B cell (primary cell): ENCODE measurements around the gene MTG2. TPM values are rescaled to one million over a fixed set of nuclear protein-coding genes. Genes with fewer than 3 reads are reported as not detected.

Experiments used
- ATAC-seq: fragments of 200-7000 bp; cut with Tn5 transposase; one replicate; pipeline ENCODE4 v1.10.0; 2021; ENCODE audit warnings: low read depth, mild to moderate bottlenecking, moderate number of reproducible peaks, moderate library complexity
- CTCF ChIA-PET: fragments of 350-600 bp; sonication (Branson Sonifier 250); formaldehyde crosslinking; loops from one replicate; lab custom pipeline; 2021; ENCODE audit warnings: antibody characterized with exemption, inconsistent platforms; lab: Charles Lee
- POLR2A ChIA-PET: fragments of 350-600 bp; sonication (Branson Sonifier 250); formaldehyde crosslinking; loops from one replicate; lab custom pipeline; 2021; ENCODE audit warnings: antibody characterized with exemption; lab: Charles Lee
- DNase-seq: peaks from one replicate; pipeline ENCODE4 v3.0.0; 2013
- H2AFZ ChIP-seq: 2 replicates; pipeline ENCODE4 v1.6.1; 2012; ENCODE audit warnings: mild to moderate bottlenecking, low read depth, low read length; ENCODE audit not compliant: insufficient read depth, poor library complexity, severe bottlenecking
- H3K27ac ChIP-seq, 2 donors: 1 replicate in 1 of 2; 2 replicates in 1 of 2; pipeline ENCODE4 v1.5.1; 2012 to 2013; ENCODE audit warnings: low read length in 2 of 2, mild to moderate bottlenecking in 2 of 2, moderate library complexity in 1 of 2
- H3K27me3 ChIP-seq, 4 experiments: fragments of 200-600 bp in 1 of 4; sonication (generic) in 1 of 4; replicated peaks in 1 of 4; 1 replicate in 2 of 4; 2 replicates in 2 of 4; pipeline versions ENCODE4 v1.6.1 to v1.7.0; 2013 to 2016; ENCODE audit warnings: low read length in 3 of 4, mild to moderate bottlenecking in 2 of 4, mixed read lengths in 1 of 4, moderate library complexity in 1 of 4; ENCODE audit not compliant: insufficient read depth in 4 of 4, control insufficient read depth in 3 of 4; ENCODE audit errors: control extremely low read depth in 1 of 4
- H3K36me3 ChIP-seq, 2 experiments: replicated peaks in 1 of 2; 1 replicate in 1 of 2; 2 replicates in 1 of 2; pipeline versions ENCODE4 v1.6.1 to v1.7.1; 2013; ENCODE audit warnings: low read length in 1 of 2; ENCODE audit not compliant: insufficient read depth in 2 of 2, control insufficient read depth in 1 of 2; ENCODE audit errors: control extremely low read depth in 1 of 2, extremely low read depth in 1 of 2
- H3K4me1 ChIP-seq, 2 donors: fragments of 200-600 bp in 1 of 2; sonication (generic) in 1 of 2; 1 replicate in 1 of 2; 2 replicates in 1 of 2; pipeline versions ENCODE4 v1.5.1 to v1.6.1; 2013 to 2017; ENCODE audit warnings: low read length in 2 of 2; ENCODE audit not compliant: control insufficient read depth in 2 of 2, insufficient read depth in 2 of 2
- H3K4me2 ChIP-seq: replicated peaks from 2 replicates; pipeline ENCODE3; 2012; ENCODE audit warnings: mild to moderate bottlenecking, low read depth, low read length; ENCODE audit not compliant: poor library complexity, severe bottlenecking
- H3K4me3 ChIP-seq, 5 experiments: fragments of 200-600 bp in 1 of 5; sonication (generic) in 1 of 5; 1 replicate in 3 of 5; 2 replicates in 2 of 5; pipeline versions ENCODE4 v1.5.1 to v1.7.0; 2011 to 2016; ENCODE audit warnings: low read length in 4 of 5, mild to moderate bottlenecking in 4 of 5, low read depth in 2 of 5, control low read depth in 1 of 5, moderate library complexity in 1 of 5; ENCODE audit not compliant: insufficient read depth in 1 of 5; ENCODE audit errors: control extremely low read depth in 1 of 5, extremely low read depth in 1 of 5
- H3K79me2 ChIP-seq: fragments of 200-600 bp; sonication (generic); one replicate; pipeline ENCODE4 v1.6.0; 2016; ENCODE audit warnings: low read length; ENCODE audit not compliant: control insufficient read depth, insufficient read depth
- H3K9ac ChIP-seq: fragments of 200-600 bp; sonication (generic); 2 replicates; pipeline ENCODE4 v1.6.1; 2017; ENCODE audit warnings: mild to moderate bottlenecking, low read length, moderate library complexity
- H3K9me3 ChIP-seq, 3 donors: one replicate each; pipeline versions ENCODE4 v1.6.1 to v1.7.1; 2013; ENCODE audit warnings: low read length in 2 of 3; ENCODE audit not compliant: control insufficient read depth in 2 of 3, insufficient read depth in 1 of 3; ENCODE audit errors: control extremely low read depth in 1 of 3
- H4K20me1 ChIP-seq: 2 replicates; pipeline ENCODE4 v1.6.0; 2012; ENCODE audit warnings: mild to moderate bottlenecking, low read length; ENCODE audit not compliant: insufficient read depth, control insufficient read depth, poor library complexity, severe bottlenecking
- H3K27ac Mint-ChIP-seq: one replicate; pipeline ENCODE4 v1.8.0; 2021; ENCODE audit warnings: mixed read lengths
- H3K27me3 Mint-ChIP-seq: one replicate; pipeline ENCODE4 v1.8.0; 2021; ENCODE audit warnings: mixed read lengths
- H3K4me1 Mint-ChIP-seq: one replicate; pipeline ENCODE4 v1.8.0; 2021; ENCODE audit warnings: mixed read lengths
- H3K4me3 Mint-ChIP-seq: one replicate; pipeline ENCODE4 v1.8.0; 2021; ENCODE audit warnings: mixed read lengths
- H3K9me3 Mint-ChIP-seq: one replicate; pipeline ENCODE4 v1.8.0; 2022; ENCODE audit warnings: mixed read lengths; ENCODE audit not compliant: insufficient read depth
- EZH2 ChIP-seq: IDR thresholded peaks from 2 replicates; pipeline ENCODE4 v1.6.1; 2012; ENCODE audit warnings: borderline replicate concordance, low read depth, mild to moderate bottlenecking, moderate library complexity, low read length; ENCODE audit not compliant: insufficient read depth, poor library complexity, severe bottlenecking
- WGBS: methylation state at CpG from one replicate; pipeline ENCODE4 v1.1.5; 2013; ENCODE audit warnings: missing lambda C conversion rate; ENCODE audit not compliant: insufficient coverage; 5-methylcytosine and 5-hydroxymethylcytosine counted together
- intact Hi-C: fragments of 100-400 bp; cut with micrococcal nuclease; formaldehyde crosslinking; loops from one replicate; pipeline ENCODE4 v1.10.0; 2022
- polyA plus RNA-seq: library from polyadenylated mRNA; depleted of rRNA; stranded (reverse); fragments of >200 nt; gene quantifications from 2 replicates; pipeline ENCODE4 v1.2.3, GENCODE V29; 2012
- total RNA-seq, 2 donors: library from RNA; stranded (reverse); fragments of 120-200 nt in 1 of 2; gene quantifications; 1 replicate in 1 of 2; 2 replicates in 1 of 2; pipeline versions ENCODE4 v1.2.3 to v1.2.4, GENCODE V29; 2013 to 2022
- TF ChIP-seq, protein P1 (sequence below): fragments of 200-600 bp; IDR thresholded peaks from one replicate; pipeline ENCODE4 v1.8.0; 2022; ENCODE audit warnings: antibody characterized with exemption, mild to moderate bottlenecking

The MTG2 gene
- total and polyA plus RNA-seq, 2 donors (not counting 1 experiment from before 2014, with no cell fraction given): 29.6 to 48.4 TPM

GRCh38 chr20:62133051-62133845 is 49.6 kb upstream of the MTG2 start:
- CTCF ChIA-PET: interaction anchor here (1.4 to 4.3 kb wide), 2 partner anchors 14 to 123 kb away, joined by 4 to 56 read pairs; no protein-coding TSS in a partner anchor
- Histone ChIP-seq H3K4me2 (no peak overlapping the region), H3K9ac (no peak overlapping the region), H3K9me3 (no peaks in the 10 kb centered on the region), H3K27me3 (no peaks in the 10 kb centered on the region), H3K79me2 (peaks cover 34% of the 10 kb centered on the region), H3K36me3 (peaks cover 1 to 93% of the 10 kb centered on the region in 2 experiments), H3K27ac (peak overlapping the region; percentile 4 to 26), H4K20me1 (peaks cover 54% of the 10 kb centered on the region), H3K4me3 (no peak overlapping the region), H3K4me1 (peaks cover 5 to 29% of the 10 kb centered on the region in 2 donors), H2AFZ (no peak overlapping the region)
- no peak for DNase-seq
- TF ChIP-seq, protein P1, sequence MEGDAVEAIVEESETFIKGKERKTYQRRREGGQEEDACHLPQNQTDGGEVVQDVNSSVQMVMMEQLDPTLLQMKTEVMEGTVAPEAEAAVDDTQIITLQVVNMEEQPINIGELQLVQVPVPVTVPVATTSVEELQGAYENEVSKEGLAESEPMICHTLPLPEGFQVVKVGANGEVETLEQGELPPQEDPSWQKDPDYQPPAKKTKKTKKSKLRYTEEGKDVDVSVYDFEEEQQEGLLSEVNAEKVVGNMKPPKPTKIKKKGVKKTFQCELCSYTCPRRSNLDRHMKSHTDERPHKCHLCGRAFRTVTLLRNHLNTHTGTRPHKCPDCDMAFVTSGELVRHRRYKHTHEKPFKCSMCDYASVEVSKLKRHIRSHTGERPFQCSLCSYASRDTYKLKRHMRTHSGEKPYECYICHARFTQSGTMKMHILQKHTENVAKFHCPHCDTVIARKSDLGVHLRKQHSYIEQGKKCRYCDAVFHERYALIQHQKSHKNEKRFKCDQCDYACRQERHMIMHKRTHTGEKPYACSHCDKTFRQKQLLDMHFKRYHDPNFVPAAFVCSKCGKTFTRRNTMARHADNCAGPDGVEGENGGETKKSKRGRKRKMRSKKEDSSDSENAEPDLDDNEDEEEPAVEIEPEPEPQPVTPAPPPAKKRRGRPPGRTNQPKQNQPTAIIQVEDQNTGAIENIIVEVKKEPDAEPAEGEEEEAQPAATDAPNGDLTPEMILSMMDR: no peak
- TF ChIP-seq EZH2: no peak
- POLR2A ChIA-PET: no interaction called here
- Mint-ChIP-seq H3K4me1 (peaks cover 29% of the 10 kb centered on the region), H3K9me3 (no peaks in the 10 kb centered on the region), H3K27ac (peak overlapping the region; percentile 32), H3K4me3 (no peak overlapping the region), H3K27me3 (no peaks in the 10 kb centered on the region)
- WGBS: 71% methylated on average over 25 of the region's 29 CpGs
- no peak for ATAC-seq
- intact Hi-C loops: no loop called here

- Mint-ChIP-seq H3K4me1 (peaks cover 29% of the 10 kb centered on the region), H3K27ac (peak overlapping the region; percentile 50), H3K27me3 (no peaks in the 10 kb centered on the region), H3K4me3 (no peak overlapping the region), H3K9me3 (no peaks in the 10 kb centered on the region)
- Histone ChIP-seq H3K79me2 (peaks cover 28% of the 10 kb centered on the region), H3K4me3 (no peak overlapping the region), H3K36me3 (peaks cover 1 to 92% of the 10 kb centered on the region in 2 experiments), H3K9ac (no peak overlapping the region), H3K27ac (peak overlapping the region in 1 of 2 donors; percentile 26), H3K4me2 (no peak overlapping the region), H3K27me3 (no peaks in the 10 kb centered on the region), H3K4me1 (peaks cover 5 to 29% of the 10 kb centered on the region in 2 donors), H2AFZ (no peak overlapping the region), H4K20me1 (peaks cover 54% of the 10 kb centered on the region), H3K9me3 (no peaks in the 10 kb centered on the region)
- DNase-seq: no peak
- 77% methylated on average over 12 of the region's 12 CpGs for WGBS
- no peak for ATAC-seq
- TF ChIP-seq, protein P1: no peak
- intact Hi-C loops: no loop called here
- CTCF ChIA-PET: interaction anchor here (0.9 to 4.3 kb wide), 3 partner anchors 12 to 123 kb away, joined by 3 to 56 read pairs (median 4); no protein-coding TSS in a partner anchor
- POLR2A ChIA-PET: no interaction called here
Observed at GRCh38 chr20:62133864-62134263, 49.0 kb upstream of the MTG2 start.
